HG03575 (cell line): Measurements from ENCODE around the gene KLF2.
"Not testable (repeated sequence)": the region's sequence is repeated elsewhere in the genome, so short reads cannot be mapped to it uniquely, and the experiment has no call there.

Source experiments
- ATAC-seq: cut with Tn5 transposase; IDR thresholded peaks from one replicate; pipeline ENCODE4 v1.9.1; 2021; ENCODE audit not compliant: unreplicated experiment, insufficient number of reproducible peaks, low FRiP score; ENCODE audit errors: extremely low read depth

Gene KLF2

DNA sequence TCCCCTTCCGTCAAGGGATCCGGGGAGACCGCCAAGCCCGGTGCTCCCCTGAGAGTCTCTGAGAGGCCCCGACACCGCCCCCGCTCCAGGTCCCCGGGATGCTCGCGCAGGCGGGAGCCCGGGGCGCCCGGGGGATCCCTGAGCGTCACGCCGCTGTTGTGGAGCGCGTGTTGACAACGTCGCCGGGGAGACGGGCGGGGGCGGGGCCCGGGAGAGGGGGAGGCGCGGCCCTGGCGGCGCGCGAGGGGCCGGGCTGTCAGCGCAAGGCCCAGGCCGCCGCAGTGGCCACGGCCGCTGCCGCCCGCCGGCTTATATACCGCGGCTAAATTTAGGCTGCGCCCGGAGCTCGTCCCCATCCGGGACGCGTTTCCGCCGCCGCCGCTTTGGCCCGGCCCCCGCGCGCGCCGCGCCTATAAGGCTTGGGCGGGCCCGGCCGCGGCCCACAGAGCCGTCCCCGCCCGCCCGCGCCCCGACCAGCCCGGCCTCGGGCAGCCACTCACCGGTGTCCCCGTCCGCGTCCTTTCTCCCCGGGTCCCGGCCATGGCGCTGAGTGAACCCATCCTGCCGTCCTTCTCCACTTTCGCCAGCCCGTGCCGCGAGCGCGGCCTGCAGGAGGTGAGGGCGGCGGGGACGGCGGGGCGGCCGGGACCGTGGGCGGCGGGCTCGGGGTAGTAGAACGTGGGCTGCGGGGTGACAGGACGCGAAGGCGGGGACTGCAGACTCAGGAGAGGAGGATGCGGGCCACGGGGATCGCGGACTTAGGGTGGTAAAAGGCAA, at the start of gene KLF2:
KLF2 (plus strand) TSS at position 443 of the 777 bp plus-strand sequence; CDS start at position 541, 98 bp downstream.
- no peak for ATAC-seq

DNA sequence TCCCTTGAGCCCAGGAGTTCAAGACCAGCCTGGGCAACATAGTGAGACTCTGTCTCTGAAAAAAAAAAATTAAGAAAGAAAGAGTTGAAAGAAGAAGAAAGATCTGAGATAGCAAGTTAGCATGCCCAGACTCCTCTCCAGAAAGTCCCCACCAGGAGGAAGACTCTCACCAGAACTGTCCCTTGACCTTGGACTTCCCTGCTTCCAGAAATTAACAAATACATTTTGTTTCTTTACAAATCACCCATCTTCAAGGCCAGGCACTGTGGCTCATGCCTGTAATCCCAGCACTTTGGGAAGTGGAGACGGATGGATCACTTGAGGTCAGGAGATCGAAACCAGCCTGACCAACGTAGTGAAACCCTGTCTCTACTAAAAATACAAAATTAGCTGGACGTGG, 44.3 kb upstream of the KLF2 start:
- no peak for ATAC-seq

- ATAC-seq, result no peak
Measured at GRCh38 chr19:16281743-16282142, 42.9 kb upstream of the KLF2 start.

GRCh38 chr19:16283210-16284061, 41.2 kb upstream of the KLF2 start:
- ATAC-seq, result no peak

DNA sequence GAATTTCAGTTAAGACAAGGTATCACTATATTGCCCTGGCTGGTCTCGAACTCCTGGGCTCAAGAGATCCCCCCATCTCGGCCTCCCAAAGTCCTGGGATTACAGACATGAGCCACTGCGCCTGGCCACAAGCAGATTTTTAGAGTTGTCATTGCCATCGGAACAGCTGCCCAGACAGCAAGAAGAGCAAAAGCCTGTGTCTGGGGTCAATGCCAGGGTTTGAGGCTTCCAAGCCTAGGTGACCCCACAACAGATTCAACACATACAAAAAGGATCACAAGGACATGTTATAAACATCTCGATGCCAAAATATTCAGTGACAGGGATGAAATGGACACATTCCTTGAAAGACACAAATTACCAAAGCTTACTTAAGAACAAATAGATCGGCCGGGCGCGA, 40.1 kb upstream of the KLF2 start:
- ATAC-seq, result no peak

DNA sequence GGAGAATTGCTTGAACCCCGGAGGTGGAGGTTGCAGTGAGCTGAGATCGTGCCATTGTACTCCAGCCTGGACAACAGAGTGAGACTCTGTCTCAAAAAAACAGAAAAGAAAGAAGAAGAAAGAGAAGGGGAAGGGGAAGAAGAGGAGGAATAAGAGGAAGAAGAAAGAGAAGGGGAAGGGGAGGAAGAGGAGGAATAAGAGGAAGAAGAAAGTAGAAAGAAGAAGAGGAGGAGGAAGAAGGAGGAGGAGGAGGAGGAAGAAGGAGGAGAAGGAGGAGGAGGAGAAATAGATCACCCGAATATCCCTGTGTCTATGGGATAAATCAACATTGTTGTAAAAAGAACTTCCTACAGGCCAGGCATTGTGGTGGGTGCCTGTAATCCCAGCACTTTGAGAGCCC, 39.5 kb upstream of the KLF2 start:
- not testable (repeated sequence) for ATAC-seq

GRCh38 chr19:16285769-16286498, 38.7 kb upstream of the KLF2 start:
- no peak for ATAC-seq

DNA sequence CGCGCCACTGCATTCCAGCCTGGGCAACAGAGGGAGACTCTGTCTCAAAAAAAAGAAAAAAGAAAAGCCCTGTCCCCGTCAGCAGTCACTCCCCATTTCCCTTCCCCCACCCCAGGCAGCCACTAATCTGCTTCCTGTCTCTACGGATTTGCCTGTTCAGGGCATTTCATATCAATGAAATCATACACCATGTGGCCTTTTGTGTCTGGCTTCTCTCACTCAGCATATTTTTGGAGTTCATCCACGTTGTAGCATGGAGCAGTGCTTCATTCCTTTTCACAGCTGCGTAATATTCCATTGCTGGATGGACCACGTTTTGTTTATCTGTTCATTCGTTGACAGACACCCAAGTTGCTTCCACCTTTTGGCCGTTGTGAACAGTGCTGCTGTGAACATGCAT, 36.1 kb upstream of the KLF2 start:
- no peak for ATAC-seq

- no peak for ATAC-seq
Measured at GRCh38 chr19:16289594-16289993, 35.0 kb upstream of the KLF2 start.

- ATAC-seq, result no peak
Measured at GRCh38 chr19:16290692-16291091, 33.9 kb upstream of the KLF2 start.

GRCh38 chr19:16293118-16294091, 31.2 kb upstream of the KLF2 start:
- ATAC-seq, result no peak

DNA sequence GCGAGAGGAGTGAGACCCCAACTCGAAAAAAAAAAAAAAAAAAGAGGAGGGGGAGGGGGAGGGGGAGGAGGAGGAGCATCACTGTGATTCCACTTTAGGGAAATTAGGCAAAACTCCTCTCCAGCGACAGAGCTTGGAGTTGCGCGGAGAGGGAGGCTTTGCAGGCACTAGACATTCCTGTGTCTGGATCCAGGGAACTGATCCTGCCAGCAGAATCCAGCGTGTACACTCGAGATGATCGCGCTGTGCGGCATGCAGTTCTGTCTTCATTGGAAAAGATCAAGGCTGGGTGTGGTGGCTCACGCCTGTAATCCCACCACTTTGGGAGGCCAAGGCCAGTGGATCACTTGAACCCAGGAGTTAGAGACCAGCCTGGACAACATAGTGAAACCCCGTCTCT, 29.6 kb upstream of the KLF2 start:
- ATAC-seq, result no peak

GRCh38 chr19:16296713-16297112, 27.9 kb upstream of the KLF2 start:
- no peak for ATAC-seq

- no peak for ATAC-seq
Measured at GRCh38 chr19:16297575-16298178, 26.9 kb upstream of the KLF2 start.

GRCh38 chr19:16298334-16298733, 26.3 kb upstream of the KLF2 start:
- ATAC-seq, result no peak

GRCh38 chr19:16301999-16302694, 22.5 kb upstream of the KLF2 start:
- ATAC-seq, result no peak

- no peak for ATAC-seq
Measured at GRCh38 chr19:16303755-16304154, 20.9 kb upstream of the KLF2 start.

DNA sequence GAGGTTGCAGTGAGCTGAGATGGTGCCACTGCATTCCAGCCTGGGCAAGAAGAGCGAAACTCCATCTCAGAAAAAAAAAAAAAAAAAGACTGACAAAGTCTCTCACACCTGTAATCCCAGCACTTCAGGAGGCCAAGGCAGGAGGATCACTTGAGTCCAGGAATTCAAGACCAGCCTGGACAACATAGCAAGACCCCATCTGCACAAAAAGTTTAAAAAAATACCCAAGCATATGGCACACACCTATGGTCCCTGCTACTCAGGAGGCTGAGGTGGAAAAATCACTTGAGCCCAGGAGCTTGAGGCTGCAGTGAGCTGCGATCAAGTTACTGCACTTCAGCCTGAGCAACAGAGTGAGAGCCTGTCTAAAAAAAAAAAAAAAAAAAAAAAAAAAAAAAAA, 20.1 kb upstream of the KLF2 start:
- ATAC-seq, result not testable (repeated sequence)
